ENCODE measurements around the gene UPP2.

The UPP2 gene

GRCh38 chr2:158112992-158113391 is 11.3 kb downstream of the UPP2 start:
- no peak for TF ChIP-seq POLR2AphosphoS5 (IDR thresholded peaks at IDR 0.05; ENCODE audit: low read depth, low read length)
- TF ChIP-seq SIN3A (IDR thresholded peaks at IDR 0.05; ENCODE audit: borderline replicate concordance, insufficient read depth, low read length): no peak
- no peak for TF ChIP-seq REST (IDR thresholded peaks at IDR 0.05; ENCODE audit: insufficient read depth in 1 of 2, low read depth in 2 of 2, low read length in 2 of 2)
- TF ChIP-seq FOXP2 (optimal IDR thresholded peaks at IDR 0.05; ENCODE audit: borderline replicate concordance, extremely low read depth, extremely low read length, insufficient read depth): no peak

GRCh38 chr2:158113741-158114295 is 12.1 kb downstream of the UPP2 start:
- no peak for TF ChIP-seq REST (IDR thresholded peaks at IDR 0.05; ENCODE audit: insufficient read depth in 1 of 2, low read depth in 2 of 2, low read length in 2 of 2)
- no peak for TF ChIP-seq POLR2AphosphoS5 (IDR thresholded peaks at IDR 0.05; ENCODE audit: low read depth, low read length)
- TF ChIP-seq TAF1 (IDR thresholded peaks at IDR 0.05; ENCODE audit: borderline replicate concordance, insufficient read depth, low read length): no peak
- TF ChIP-seq FOXP2 (optimal IDR thresholded peaks at IDR 0.05; ENCODE audit: borderline replicate concordance, extremely low read depth, extremely low read length, insufficient read depth): no peak

- TF ChIP-seq REST (IDR thresholded peaks at IDR 0.05; ENCODE audit: insufficient read depth in 1 of 2, low read depth in 2 of 2, low read length in 2 of 2): no peak
- no peak for TF ChIP-seq FOXP2 (optimal IDR thresholded peaks at IDR 0.05; ENCODE audit: borderline replicate concordance, extremely low read depth, extremely low read length, insufficient read depth)
- no peak for TF ChIP-seq POLR2AphosphoS5 (IDR thresholded peaks at IDR 0.05; ENCODE audit: low read depth, low read length)
- no peak for TF ChIP-seq TAF1 (IDR thresholded peaks at IDR 0.05; ENCODE audit: borderline replicate concordance, insufficient read depth, low read length)
- no peak for TF ChIP-seq SIN3A (IDR thresholded peaks at IDR 0.05; ENCODE audit: borderline replicate concordance, insufficient read depth, low read length)
Measured at GRCh38 chr2:158114516-158114915, 12.8 kb downstream of the UPP2 start.

GRCh38 chr2:158115202-158115767 is 13.6 kb downstream of the UPP2 start:
- TF ChIP-seq REST (IDR thresholded peaks at IDR 0.05; ENCODE audit: insufficient read depth in 1 of 2, low read depth in 2 of 2, low read length in 2 of 2): no peak
- no peak for TF ChIP-seq SIN3A (IDR thresholded peaks at IDR 0.05; ENCODE audit: borderline replicate concordance, insufficient read depth, low read length)
- TF ChIP-seq FOXP2 (optimal IDR thresholded peaks at IDR 0.05; ENCODE audit: borderline replicate concordance, extremely low read depth, extremely low read length, insufficient read depth): no peak
- no peak for TF ChIP-seq POLR2AphosphoS5 (IDR thresholded peaks at IDR 0.05; ENCODE audit: low read depth, low read length)
- no peak for TF ChIP-seq TAF1 (IDR thresholded peaks at IDR 0.05; ENCODE audit: borderline replicate concordance, insufficient read depth, low read length)

Data from PFSK-1 (cell line).